ENCODE results near the gene NEUROD6.

Gene NEUROD6

GRCh38 chr7:31340603-31341002, at the start of gene NEUROD6:
Gene NEUROD6 (minus strand): TSS chr7:31340726. CDS start chr7:31339268, 1,458 bp downstream.
- no peaks in the 10 kb centered on the region for H3K4me1 Mint-ChIP-seq
- no peaks in the 10 kb centered on the region for H3K36me3 Mint-ChIP-seq
- no peak for DNase-seq
- no peaks in the 10 kb centered on the region for H3K9me3 Mint-ChIP-seq
- no peak within 1 kb of the TSS for H3K27ac Mint-ChIP-seq
- peaks cover 23% of the 10 kb centered on the region for H3K27me3 Mint-ChIP-seq
- H3K4me3 Mint-ChIP-seq, result no peak within 1 kb of the TSS
- CTCF ChIA-PET, result interaction anchor here (1.0 kb wide), 1 partner anchor 18 kb away, joined by 3 read pairs; no protein-coding TSS in a partner anchor

GRCh38 chr7:31384466-31384865, 43.9 kb upstream of the NEUROD6 start:
- Mint-ChIP-seq H3K4me3 (no peak overlapping the region), H3K27me3 (no peaks in the 10 kb centered on the region), H3K9me3 (peaks cover 3% of the 10 kb centered on the region), H3K27ac (no peak overlapping the region), H3K4me1 (no peaks in the 10 kb centered on the region), H3K36me3 (no peaks in the 10 kb centered on the region)
- CTCF ChIA-PET, result no interaction called here
- no peak for DNase-seq

GRCh38 chr7:31382722-31383121, 42.2 kb upstream of the NEUROD6 start:
- no peak for DNase-seq
- CTCF ChIA-PET, result no interaction called here
- H3K36me3 Mint-ChIP-seq, result no peaks in the 10 kb centered on the region
- no peak overlapping the region for H3K27ac Mint-ChIP-seq
- H3K27me3 Mint-ChIP-seq, result no peaks in the 10 kb centered on the region
- H3K4me1 Mint-ChIP-seq, result no peaks in the 10 kb centered on the region
- H3K4me3 Mint-ChIP-seq, result no peak overlapping the region
- H3K9me3 Mint-ChIP-seq, result peaks cover 3% of the 10 kb centered on the region

DNA sequence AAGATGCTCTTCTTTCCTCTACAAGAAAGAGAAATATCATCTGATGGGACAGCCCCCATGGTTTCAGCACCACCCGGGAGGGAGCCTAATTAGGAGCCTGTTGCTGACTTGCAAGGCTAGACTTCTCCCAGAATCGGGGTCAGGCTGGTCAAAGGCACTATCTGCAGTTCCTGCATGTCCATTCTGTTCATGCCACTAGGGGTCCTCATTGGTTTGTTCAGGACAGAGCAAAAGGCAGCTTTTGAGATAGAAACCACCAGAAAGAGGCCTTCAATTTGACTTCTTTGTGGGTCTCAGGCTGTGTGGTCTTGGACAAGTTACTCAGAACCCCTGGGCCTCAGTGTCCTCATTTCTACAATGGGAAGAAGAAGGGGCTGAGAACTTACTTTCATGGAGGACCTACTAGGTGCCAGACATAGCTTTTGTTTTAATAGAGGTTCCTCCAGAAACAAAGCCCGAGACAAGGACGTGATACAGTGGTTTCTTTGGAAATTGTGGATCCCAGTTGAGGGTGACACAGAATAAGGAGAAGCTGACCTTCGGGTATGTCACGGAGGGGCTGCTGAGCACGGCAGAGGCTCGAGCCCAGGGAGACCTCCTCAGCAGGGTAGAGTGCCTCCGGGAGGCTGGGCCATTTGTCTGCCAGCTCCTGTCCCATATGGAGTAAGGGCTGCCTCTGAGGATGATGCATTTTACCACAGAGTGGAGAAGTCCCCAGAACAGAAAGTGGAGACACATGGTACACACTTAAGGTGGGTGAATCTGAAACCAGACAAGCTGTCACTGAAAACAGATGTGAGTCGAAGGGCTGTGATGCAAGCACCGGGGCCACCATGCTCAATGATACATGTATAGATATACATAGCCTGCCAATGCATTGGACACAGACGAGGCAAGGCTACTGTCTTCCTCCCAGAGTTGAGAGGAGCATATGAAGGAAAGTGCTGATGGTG, 33.1 kb upstream of the NEUROD6 start:
- H3K36me3 Mint-ChIP-seq, result no peaks in the 10 kb centered on the region
- CTCF ChIA-PET, result interaction anchor here (1.1 kb wide), 1 partner anchor 70 kb away, joined by 4 read pairs; no protein-coding TSS in a partner anchor

GRCh38 chr7:31372231-31372959, 31.9 kb upstream of the NEUROD6 start:
- Mint-ChIP-seq H3K4me1 (no peaks in the 10 kb centered on the region), H3K9me3 (no peaks in the 10 kb centered on the region), H3K27me3 (no peaks in the 10 kb centered on the region), H3K36me3 (no peaks in the 10 kb centered on the region), H3K27ac (no peak overlapping the region), H3K4me3 (no peak overlapping the region)
- DNase-seq, result no peak
- CTCF ChIA-PET, result interaction anchor here (1.1 kb wide), 1 partner anchor 71 kb away, joined by 4 read pairs; no protein-coding TSS in a partner anchor

More for the DNA sequence above, 33.1 kb upstream of the NEUROD6 start:
- Mint-ChIP-seq H3K27ac (no peak overlapping the region), H3K9me3 (no peaks in the 10 kb centered on the region), H3K27me3 (no peaks in the 10 kb centered on the region), H3K4me3 (no peak overlapping the region), H3K4me1 (no peaks in the 10 kb centered on the region)
- no peak for DNase-seq

DNA sequence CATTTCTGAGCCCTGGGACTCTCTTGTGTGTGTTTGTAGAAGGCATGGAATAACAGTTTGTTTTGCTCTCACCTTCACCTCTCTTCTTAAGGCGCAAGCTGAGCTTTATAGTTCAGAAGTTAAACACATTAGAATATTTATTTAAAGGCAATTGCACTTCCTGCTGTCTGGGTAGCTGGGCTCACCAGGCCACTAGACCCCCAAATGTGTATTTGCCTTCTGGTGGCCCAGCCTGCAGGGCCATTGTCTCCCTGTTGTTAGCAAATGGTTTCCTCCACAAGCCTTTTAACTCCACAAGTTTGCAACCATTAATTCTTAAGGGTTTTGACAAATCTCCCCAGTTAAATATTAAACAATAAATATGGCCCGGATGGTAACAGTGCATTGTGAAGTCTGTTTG, 31.1 kb upstream of the NEUROD6 start:
- no peak overlapping the region for H3K4me3 Mint-ChIP-seq
- no peak for DNase-seq
- no peaks in the 10 kb centered on the region for H3K27me3 Mint-ChIP-seq
- no peaks in the 10 kb centered on the region for H3K9me3 Mint-ChIP-seq
- CTCF ChIA-PET, result no interaction called here
- H3K36me3 Mint-ChIP-seq, result no peaks in the 10 kb centered on the region
- no peak overlapping the region for H3K27ac Mint-ChIP-seq
- no peaks in the 10 kb centered on the region for H3K4me1 Mint-ChIP-seq

GRCh38 chr7:31370609-31371008, 30.1 kb upstream of the NEUROD6 start:
- CTCF ChIA-PET, result no interaction called here
- H3K36me3 Mint-ChIP-seq, result no peaks in the 10 kb centered on the region
- H3K4me1 Mint-ChIP-seq, result no peaks in the 10 kb centered on the region
- H3K27me3 Mint-ChIP-seq, result no peaks in the 10 kb centered on the region
- no peaks in the 10 kb centered on the region for H3K9me3 Mint-ChIP-seq
- no peak overlapping the region for H3K27ac Mint-ChIP-seq
- no peak overlapping the region for H3K4me3 Mint-ChIP-seq
- DNase-seq, result no peak

DNA sequence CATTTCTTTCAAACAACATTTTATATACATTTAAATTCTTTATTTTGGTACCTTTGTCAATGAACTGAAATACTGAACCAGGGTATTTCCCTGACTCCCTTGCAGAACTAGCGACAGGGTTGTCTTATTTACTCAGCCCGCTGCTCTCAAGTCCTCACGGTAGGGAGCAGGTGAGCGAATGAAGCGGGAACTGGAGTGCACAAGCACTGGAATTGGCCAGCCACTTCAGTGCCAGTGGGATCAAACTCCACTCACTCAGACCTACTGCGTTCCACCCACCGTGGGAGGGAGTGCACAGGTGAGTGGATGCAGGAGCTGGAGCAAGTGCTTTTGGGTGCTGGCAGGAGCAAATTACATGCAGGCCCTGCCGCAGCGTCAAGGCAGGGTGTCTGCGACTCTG, 28.1 kb upstream of the NEUROD6 start:
- H3K4me3 Mint-ChIP-seq, result no peak overlapping the region
- H3K9me3 Mint-ChIP-seq, result no peaks in the 10 kb centered on the region
- no peak overlapping the region for H3K27ac Mint-ChIP-seq
- no peaks in the 10 kb centered on the region for H3K4me1 Mint-ChIP-seq
- H3K27me3 Mint-ChIP-seq, result no peaks in the 10 kb centered on the region
- CTCF ChIA-PET, result no interaction called here
- H3K36me3 Mint-ChIP-seq, result no peaks in the 10 kb centered on the region
- no peak for DNase-seq

- CTCF ChIA-PET, result no interaction called here
- H3K27me3 Mint-ChIP-seq, result no peaks in the 10 kb centered on the region
- DNase-seq, result no peak
Measured at GRCh38 chr7:31363496-31363895, 23.0 kb upstream of the NEUROD6 start.

GRCh38 chr7:31363051-31363450, 22.5 kb upstream of the NEUROD6 start:
- no peak overlapping the region for H3K4me3 Mint-ChIP-seq
- H3K27me3 Mint-ChIP-seq, result no peaks in the 10 kb centered on the region
- CTCF ChIA-PET, result no interaction called here
- no peak for DNase-seq
- no peak overlapping the region for H3K27ac Mint-ChIP-seq
- no peaks in the 10 kb centered on the region for H3K9me3 Mint-ChIP-seq
- no peaks in the 10 kb centered on the region for H3K36me3 Mint-ChIP-seq
- no peaks in the 10 kb centered on the region for H3K4me1 Mint-ChIP-seq

More at GRCh38 chr7:31363496-31363895, 23.0 kb upstream of the NEUROD6 start:
- Mint-ChIP-seq H3K9me3 (no peaks in the 10 kb centered on the region), H3K36me3 (no peaks in the 10 kb centered on the region), H3K27ac (no peak overlapping the region), H3K4me3 (no peak overlapping the region), H3K4me1 (no peaks in the 10 kb centered on the region)

DNA sequence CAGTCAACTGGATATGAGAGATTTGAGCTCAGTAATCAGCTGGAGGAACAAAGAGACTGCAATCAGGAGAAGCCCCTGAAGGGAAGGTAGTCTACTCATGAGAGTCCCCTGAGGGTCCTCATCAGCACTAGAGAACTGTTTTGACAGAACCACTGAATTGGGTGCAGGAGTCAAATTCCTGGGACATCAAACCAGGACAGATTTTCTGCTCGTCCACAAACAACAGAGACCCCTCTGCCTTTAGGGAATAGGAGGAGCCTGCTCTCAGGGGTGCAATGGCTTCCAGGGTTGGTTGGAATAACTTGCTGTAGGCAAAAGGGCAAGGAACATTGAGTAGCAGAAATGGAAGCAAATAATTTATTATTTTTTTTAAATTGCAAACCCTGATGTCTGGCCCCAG, 21.9 kb upstream of the NEUROD6 start:
- CTCF ChIA-PET, result no interaction called here
- no peak overlapping the region for H3K27ac Mint-ChIP-seq
- no peaks in the 10 kb centered on the region for H3K36me3 Mint-ChIP-seq
- no peak for DNase-seq
- H3K4me1 Mint-ChIP-seq, result no peaks in the 10 kb centered on the region
- no peaks in the 10 kb centered on the region for H3K27me3 Mint-ChIP-seq
- no peak overlapping the region for H3K4me3 Mint-ChIP-seq
- H3K9me3 Mint-ChIP-seq, result no peaks in the 10 kb centered on the region

- Mint-ChIP-seq H3K27me3 (no peaks in the 10 kb centered on the region), H3K36me3 (no peaks in the 10 kb centered on the region), H3K4me3 (no peak overlapping the region), H3K4me1 (no peaks in the 10 kb centered on the region), H3K9me3 (no peaks in the 10 kb centered on the region), H3K27ac (no peak overlapping the region)
- DNase-seq, result no peak
- CTCF ChIA-PET, result no interaction called here
Measured at GRCh38 chr7:31358467-31358866, 17.9 kb upstream of the NEUROD6 start.

GRCh38 chr7:31345421-31345820, 4.9 kb upstream of the NEUROD6 start:
- H3K9me3 Mint-ChIP-seq, result no peaks in the 10 kb centered on the region
- H3K4me3 Mint-ChIP-seq, result no peak overlapping the region
- DNase-seq, result no peak
- H3K27me3 Mint-ChIP-seq, result no peaks in the 10 kb centered on the region
- no peaks in the 10 kb centered on the region for H3K36me3 Mint-ChIP-seq
- CTCF ChIA-PET, result no interaction called here
- no peak overlapping the region for H3K27ac Mint-ChIP-seq
- no peaks in the 10 kb centered on the region for H3K4me1 Mint-ChIP-seq

- H3K4me1 Mint-ChIP-seq, result no peaks in the 10 kb centered on the region
- no peak for DNase-seq
- CTCF ChIA-PET, result no interaction called here
- no peak overlapping the region for H3K27ac Mint-ChIP-seq
- H3K4me3 Mint-ChIP-seq, result no peak overlapping the region
- H3K9me3 Mint-ChIP-seq, result no peaks in the 10 kb centered on the region
- peaks cover 4% of the 10 kb centered on the region for H3K27me3 Mint-ChIP-seq
- H3K36me3 Mint-ChIP-seq, result no peaks in the 10 kb centered on the region
Measured at GRCh38 chr7:31343516-31344305, 3.2 kb upstream of the NEUROD6 start.

Data from activated naive CD4-positive, alpha-beta T cell treated with anti-CD3 and anti-CD28 coated beads, Interleukin-2, amount 10 ng/mL, durations not matched to agents 7 days and 5 days (primary cell).